Measurements from ENCODE around the gene RAB28. TPM values are rescaled to one million over a fixed set of nuclear protein-coding genes. Genes with fewer than 3 reads are reported as not detected.

RAB28 gene
- total RNA-seq, 2 donors from 2014 or later = 16.7 to 17.7 TPM

GRCh38 chr4:13523105-13523477 is 39.0 kb upstream of the RAB28 start:
- Mint-ChIP-seq H3K4me3 (no peak overlapping the region), H3K4me1 (ENCODE audit: low read depth in 2 of 2) (peaks cover 6 to 8% of the 10 kb centered on the region in 2 donors), H3K9me3 (no peaks in the 10 kb centered on the region), H3K36me3 (no peaks in the 10 kb centered on the region), H3K27me3 (peaks cover 32 to 38% of the 10 kb centered on the region in 2 donors), H3K27ac (no peak overlapping the region)
- DNase-seq (ENCODE audit: low spot score) = no peak
- no peak for ATAC-seq

- Mint-ChIP-seq H3K4me1 (ENCODE audit: low read depth in 2 of 2) (peaks cover 4 to 7% of the 10 kb centered on the region in 2 donors), H3K36me3 (no peaks in the 10 kb centered on the region), H3K27me3 (peaks cover 32 to 38% of the 10 kb centered on the region in 2 donors), H3K27ac (no peak overlapping the region), H3K9me3 (no peaks in the 10 kb centered on the region), H3K4me3 (no peak overlapping the region)
- ATAC-seq = no peak
- DNase-seq (ENCODE audit: low spot score) = no peak
Measured at GRCh38 chr4:13522282-13523104, 38.4 kb upstream of the RAB28 start.

- Mint-ChIP-seq H3K27ac (no peak overlapping the region), H3K9me3 (no peaks in the 10 kb centered on the region), H3K4me3 (no peak overlapping the region), H3K36me3 (peaks cover 3% of the 10 kb centered on the region), H3K4me1 (ENCODE audit: low read depth in 2 of 2) (peaks cover 0 to 4% of the 10 kb centered on the region in 2 donors), H3K27me3 (peaks cover 32 to 33% of the 10 kb centered on the region in 2 donors)
- ATAC-seq = no peak
- no peak for DNase-seq (ENCODE audit: low spot score)
Measured at GRCh38 chr4:13521047-13521446, 36.9 kb upstream of the RAB28 start.

GRCh38 chr4:13516315-13516860 is 32.2 kb upstream of the RAB28 start:
- H3K4me3 Mint-ChIP-seq = no peak overlapping the region
- no peak overlapping the region for H3K27ac Mint-ChIP-seq
- ATAC-seq = no peak
- DNase-seq (ENCODE audit: low spot score) = no peak
- peaks cover 20 to 56% of the 10 kb centered on the region in 2 donors for H3K27me3 Mint-ChIP-seq
- H3K36me3 Mint-ChIP-seq = peaks cover 4% of the 10 kb centered on the region
- no peaks in the 10 kb centered on the region for H3K4me1 Mint-ChIP-seq (ENCODE audit: low read depth in 2 of 2)
- H3K9me3 Mint-ChIP-seq = no peaks in the 10 kb centered on the region

- Mint-ChIP-seq H3K9me3 (no peaks in the 10 kb centered on the region), H3K27me3 (peaks cover 20 to 65% of the 10 kb centered on the region in 2 donors), H3K27ac (no peak overlapping the region), H3K4me1 (ENCODE audit: low read depth in 2 of 2) (no peaks in the 10 kb centered on the region), H3K4me3 (no peak overlapping the region), H3K36me3 (peaks cover 4% of the 10 kb centered on the region)
- DNase-seq (ENCODE audit: low spot score) (no peak), ATAC-seq (no peak)
Measured at GRCh38 chr4:13515268-13515667, 31.1 kb upstream of the RAB28 start.

GRCh38 chr4:13514722-13515121 is 30.6 kb upstream of the RAB28 start:
- H3K27ac Mint-ChIP-seq = no peak overlapping the region
- no peak overlapping the region for H3K4me3 Mint-ChIP-seq
- H3K27me3 Mint-ChIP-seq = peaks cover 23 to 65% of the 10 kb centered on the region in 2 donors
- no peaks in the 10 kb centered on the region for H3K9me3 Mint-ChIP-seq
- DNase-seq (ENCODE audit: low spot score) (no peak), ATAC-seq (no peak)
- H3K4me1 Mint-ChIP-seq (ENCODE audit: low read depth in 2 of 2) = no peaks in the 10 kb centered on the region
- H3K36me3 Mint-ChIP-seq = peaks cover 4% of the 10 kb centered on the region

GRCh38 chr4:13511101-13511500 is 27.0 kb upstream of the RAB28 start:
- H3K36me3 Mint-ChIP-seq = peaks cover 1% of the 10 kb centered on the region
- ATAC-seq = no peak
- H3K27ac Mint-ChIP-seq = no peak overlapping the region
- H3K9me3 Mint-ChIP-seq = no peaks in the 10 kb centered on the region
- no peak for DNase-seq (ENCODE audit: low spot score)
- H3K4me1 Mint-ChIP-seq (ENCODE audit: low read depth in 2 of 2) = no peaks in the 10 kb centered on the region
- peaks cover 18 to 55% of the 10 kb centered on the region in 2 donors for H3K27me3 Mint-ChIP-seq
- no peak overlapping the region for H3K4me3 Mint-ChIP-seq

- ATAC-seq = no peak
- Mint-ChIP-seq H3K27me3 (peaks cover 20 to 52% of the 10 kb centered on the region in 2 donors), H3K4me1 (ENCODE audit: low read depth in 2 of 2) (no peaks in the 10 kb centered on the region), H3K9me3 (no peaks in the 10 kb centered on the region), H3K36me3 (no peaks in the 10 kb centered on the region), H3K4me3 (no peak overlapping the region), H3K27ac (no peak overlapping the region)
- no peak for DNase-seq (ENCODE audit: low spot score)
Measured at GRCh38 chr4:13509442-13509841, 25.3 kb upstream of the RAB28 start.

GRCh38 chr4:13504374-13504773 is 20.2 kb upstream of the RAB28 start:
- no peaks in the 10 kb centered on the region for H3K36me3 Mint-ChIP-seq
- no peaks in the 10 kb centered on the region for H3K9me3 Mint-ChIP-seq
- peaks cover 28 to 57% of the 10 kb centered on the region in 2 donors for H3K27me3 Mint-ChIP-seq
- no peaks in the 10 kb centered on the region for H3K4me1 Mint-ChIP-seq (ENCODE audit: low read depth in 2 of 2)
- H3K4me3 Mint-ChIP-seq = no peak overlapping the region
- ATAC-seq (no peak), DNase-seq (ENCODE audit: low spot score) (no peak)
- no peak overlapping the region for H3K27ac Mint-ChIP-seq

GRCh38 chr4:13498469-13498868 is 14.3 kb upstream of the RAB28 start:
- no peak for DNase-seq (ENCODE audit: low spot score)
- no peaks in the 10 kb centered on the region for H3K9me3 Mint-ChIP-seq
- H3K4me3 Mint-ChIP-seq = no peak overlapping the region
- ATAC-seq = no peak
- no peak overlapping the region for H3K27ac Mint-ChIP-seq
- no peaks in the 10 kb centered on the region for H3K36me3 Mint-ChIP-seq
- H3K27me3 Mint-ChIP-seq = peaks cover 28 to 51% of the 10 kb centered on the region in 2 donors
- no peaks in the 10 kb centered on the region for H3K4me1 Mint-ChIP-seq (ENCODE audit: low read depth in 2 of 2)

- no peaks in the 10 kb centered on the region for H3K9me3 Mint-ChIP-seq
- peaks cover 22 to 42% of the 10 kb centered on the region in 2 donors for H3K27me3 Mint-ChIP-seq
- DNase-seq (ENCODE audit: low spot score) (no peak), ATAC-seq (no peak)
- no peaks in the 10 kb centered on the region for H3K4me1 Mint-ChIP-seq (ENCODE audit: low read depth in 2 of 2)
- H3K4me3 Mint-ChIP-seq = no peak overlapping the region
- no peaks in the 10 kb centered on the region for H3K36me3 Mint-ChIP-seq
- no peak overlapping the region for H3K27ac Mint-ChIP-seq
Measured at GRCh38 chr4:13496605-13497004, 12.5 kb upstream of the RAB28 start.

- peaks cover 25 to 39% of the 10 kb centered on the region in 2 donors for H3K27me3 Mint-ChIP-seq
- no peaks in the 10 kb centered on the region for H3K36me3 Mint-ChIP-seq
- ATAC-seq (no peak), DNase-seq (ENCODE audit: low spot score) (no peak)
- H3K4me1 Mint-ChIP-seq (ENCODE audit: low read depth in 2 of 2) = no peaks in the 10 kb centered on the region
- H3K9me3 Mint-ChIP-seq = no peaks in the 10 kb centered on the region
- H3K4me3 Mint-ChIP-seq = no peak overlapping the region
- H3K27ac Mint-ChIP-seq = no peak overlapping the region
Measured at GRCh38 chr4:13495753-13496152, 11.6 kb upstream of the RAB28 start.

GRCh38 chr4:13493793-13494192 is 9.7 kb upstream of the RAB28 start:
- Mint-ChIP-seq H3K9me3 (no peaks in the 10 kb centered on the region), H3K4me3 (no peak overlapping the region), H3K36me3 (no peaks in the 10 kb centered on the region), H3K27ac (no peak overlapping the region), H3K4me1 (ENCODE audit: low read depth in 2 of 2) (no peaks in the 10 kb centered on the region), H3K27me3 (peaks cover 23 to 39% of the 10 kb centered on the region in 2 donors)
- no peak for ATAC-seq
- DNase-seq (ENCODE audit: low spot score) = no peak

GRCh38 chr4:13492747-13493146 is 8.6 kb upstream of the RAB28 start:
- Mint-ChIP-seq H3K27me3 (peaks cover 21 to 36% of the 10 kb centered on the region in 2 donors), H3K36me3 (no peaks in the 10 kb centered on the region), H3K4me1 (ENCODE audit: low read depth in 2 of 2) (no peaks in the 10 kb centered on the region), H3K9me3 (no peaks in the 10 kb centered on the region), H3K4me3 (no peak overlapping the region), H3K27ac (no peak overlapping the region)
- DNase-seq (ENCODE audit: low spot score) = no peak
- ATAC-seq = no peak

Data from natural killer cell treated with Interleukin-12 subunit alpha and Interleukin-12 subunit beta and Interleukin-15 and Interleukin-18, amount 100 ng/mL, for 72 hours (primary cell).